Fibroblast of the conjunctiva (primary cell): ENCODE measurements around the gene UNC119.
"Not testable (repeated sequence)": the region's sequence is repeated elsewhere in the genome, so short reads cannot be mapped to it uniquely, and the experiment has no call there.

Experiments
- DNase-seq: peaks from one replicate; pipeline ENCODE4 v3.0.0-alpha.2; 2010; ENCODE audit warnings: low read depth

UNC119 gene

DNA sequence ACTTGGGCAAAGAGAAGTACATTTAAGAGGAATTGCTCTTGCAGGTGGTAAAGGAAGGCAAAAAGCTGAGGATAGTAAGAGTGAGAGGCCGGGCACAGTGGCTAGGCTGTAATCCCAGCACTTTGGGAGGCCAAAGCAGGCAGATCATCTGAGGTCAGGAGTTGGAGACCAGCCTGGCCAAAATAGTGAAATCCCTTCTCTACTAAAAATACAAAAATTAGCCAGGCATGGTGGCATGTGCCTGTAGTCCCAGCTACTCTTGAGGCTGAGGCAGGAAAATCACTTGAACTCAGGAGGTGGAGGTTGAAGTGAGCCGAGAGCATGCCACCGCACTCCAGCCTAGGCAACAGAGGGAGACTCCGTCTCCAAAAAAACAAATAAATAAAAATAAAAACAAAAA lies 30.1 kb downstream of the UNC119 start:
- not testable (repeated sequence) for DNase-seq

DNA sequence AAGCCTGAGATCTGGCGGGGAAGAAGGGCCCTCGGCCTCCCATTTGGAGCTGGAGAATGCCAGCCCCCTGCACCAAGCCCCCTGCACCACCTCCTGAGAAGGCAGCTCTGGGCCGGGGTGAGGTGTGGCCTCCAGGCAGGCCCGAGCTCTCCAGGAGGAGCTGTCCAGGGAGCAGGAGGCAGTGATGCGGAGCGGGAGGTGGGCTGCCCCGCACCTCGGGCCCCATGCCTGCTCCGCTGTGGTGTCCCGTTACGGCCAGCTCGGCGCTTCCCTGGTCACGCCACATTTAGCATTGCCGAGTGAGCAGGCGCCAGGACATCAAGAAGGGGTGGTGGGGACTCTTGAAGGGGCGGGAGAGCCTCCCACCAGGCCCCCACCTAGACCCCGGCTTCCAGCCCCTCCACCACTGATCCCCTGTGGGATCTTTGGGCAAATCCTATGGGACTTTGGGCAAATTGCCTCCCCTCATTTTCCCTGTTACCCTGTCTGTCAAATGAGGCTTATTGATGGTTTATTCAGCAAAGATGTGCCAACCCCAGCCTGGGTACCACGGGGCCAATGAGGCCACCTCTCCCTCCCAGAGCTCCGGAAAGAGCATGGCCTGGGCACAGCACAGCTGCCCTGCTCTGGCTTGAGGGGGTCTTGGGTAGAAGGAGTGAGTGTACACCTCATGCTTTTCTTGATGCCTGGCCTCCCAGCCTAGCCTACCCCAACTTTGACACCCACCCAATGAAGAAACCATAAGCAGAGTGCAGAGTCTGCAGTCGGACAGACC lies 30.9 kb downstream of the UNC119 start:
- DNase-seq: no peak

DNA sequence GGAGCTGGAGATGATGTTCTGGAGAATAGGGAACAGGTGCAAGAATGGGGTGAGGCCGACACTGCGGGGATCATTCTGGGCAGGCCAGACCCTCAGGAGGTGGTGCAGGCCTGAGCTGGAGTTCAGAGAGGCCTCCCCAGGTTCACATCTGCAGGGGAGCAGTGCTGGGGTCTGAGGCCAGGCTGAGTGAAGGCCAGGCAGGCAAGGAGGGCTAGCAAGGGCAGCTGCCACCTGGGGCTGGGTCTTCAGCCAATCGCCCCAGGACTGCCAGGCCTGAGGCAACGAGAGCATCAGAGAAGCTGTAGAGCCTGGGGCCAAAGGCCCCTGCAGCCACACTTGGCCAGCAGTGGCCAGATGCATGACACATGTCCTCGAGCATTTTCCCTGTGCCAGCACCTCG lies 31.7 kb downstream of the UNC119 start:
- no peak for DNase-seq

DNA sequence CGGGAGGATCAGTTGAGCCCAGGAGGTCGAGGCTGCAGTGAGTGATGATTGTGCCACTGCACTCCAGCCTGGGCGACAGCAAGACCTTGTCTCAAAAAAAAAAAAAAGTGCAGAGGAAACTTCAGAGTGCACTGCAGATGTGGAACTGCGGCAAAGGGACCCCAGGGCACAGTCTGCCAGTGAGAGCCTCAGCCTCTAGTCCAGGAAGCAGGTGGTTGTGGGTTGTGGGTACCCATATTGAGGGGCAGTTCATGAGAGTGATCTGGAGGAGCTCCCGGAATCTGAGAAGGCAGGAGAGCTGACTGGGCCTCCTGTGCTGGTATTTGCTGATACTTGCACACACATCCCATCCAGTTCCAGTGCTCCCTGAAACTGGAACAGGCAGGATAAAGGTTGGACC lies 33.2 kb downstream of the UNC119 start:
- no peak for DNase-seq

DNA sequence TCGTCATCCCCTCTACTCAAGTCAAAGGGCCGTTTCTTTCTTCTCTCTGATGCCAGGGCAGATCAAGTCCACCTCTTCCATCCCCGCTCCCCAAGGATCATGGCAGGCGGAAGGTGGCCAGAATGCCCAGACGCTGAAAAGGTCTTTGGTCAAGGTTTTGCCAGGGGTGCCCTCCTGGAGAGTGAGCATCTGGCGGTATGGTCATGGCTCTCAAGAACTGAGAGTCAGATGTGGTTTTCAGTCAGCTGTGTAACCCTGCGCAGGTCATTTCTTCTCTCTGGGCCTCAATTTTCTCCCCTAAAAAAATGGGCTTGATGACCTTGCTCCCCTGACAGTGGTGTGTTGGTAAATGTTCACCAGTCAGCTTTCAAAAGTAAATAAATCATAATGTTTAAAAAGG lies 33.8 kb downstream of the UNC119 start:
- no peak for DNase-seq

DNA sequence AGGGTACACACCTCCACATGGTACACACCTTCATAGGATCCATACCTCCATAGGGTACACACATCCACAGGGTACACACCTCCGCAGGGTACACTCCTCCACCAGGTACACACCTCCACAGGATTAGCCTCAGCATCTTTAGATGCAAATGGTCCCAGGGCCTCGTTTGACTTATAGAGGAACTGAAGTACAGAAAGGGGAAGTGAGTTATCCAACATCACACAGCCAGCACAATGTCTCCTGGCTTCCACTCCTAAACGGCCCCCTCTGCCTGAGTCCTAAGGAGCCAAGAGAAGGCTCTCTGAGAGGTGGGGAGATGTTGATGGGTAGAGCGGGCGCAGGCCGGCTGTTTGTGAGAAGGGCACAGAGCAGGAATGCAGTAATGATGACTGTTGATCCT lies 34.3 kb downstream of the UNC119 start:
- DNase-seq: no peak

DNA sequence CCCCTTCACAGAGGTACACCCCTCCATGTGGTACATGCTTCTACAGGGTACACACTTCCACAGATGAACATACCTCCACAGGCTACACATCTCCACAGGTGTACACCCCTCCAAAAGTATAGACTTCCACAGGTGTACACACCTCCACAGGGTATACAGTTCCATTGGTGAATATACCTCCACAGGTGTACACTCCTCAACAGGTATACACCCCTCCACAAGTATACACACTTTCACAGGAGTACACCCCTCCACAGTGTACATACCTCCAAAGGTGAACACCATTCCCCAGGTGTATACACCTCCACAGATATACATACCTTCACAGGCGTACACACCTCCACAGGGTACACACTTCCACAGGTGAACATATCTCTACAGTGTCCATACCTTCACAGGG lies 36.9 kb downstream of the UNC119 start:
- DNase-seq: no peak

DNA sequence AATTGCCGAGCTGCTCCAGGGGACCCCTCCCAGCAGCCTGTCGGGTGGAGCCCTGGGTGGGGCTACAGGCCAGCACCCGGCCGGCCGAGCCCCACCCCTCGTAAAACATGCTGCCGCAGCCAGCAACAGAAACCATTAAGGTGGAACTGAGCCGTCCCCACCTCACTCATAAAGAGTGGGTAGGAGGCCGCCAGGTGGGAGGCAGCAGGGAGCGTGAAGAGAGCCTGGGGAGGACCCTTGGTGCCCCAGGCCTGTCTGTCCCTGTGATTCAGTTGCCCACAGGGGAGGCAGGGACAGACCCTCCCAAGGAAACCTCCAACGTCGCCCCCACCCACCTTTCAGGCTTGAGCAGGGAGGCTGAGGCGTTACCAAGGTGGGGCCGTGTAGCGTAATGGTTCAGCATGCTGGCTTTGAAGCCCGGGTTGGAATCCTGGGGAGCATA lies 37.8 kb downstream of the UNC119 start:
- DNase-seq: no peak

DNA sequence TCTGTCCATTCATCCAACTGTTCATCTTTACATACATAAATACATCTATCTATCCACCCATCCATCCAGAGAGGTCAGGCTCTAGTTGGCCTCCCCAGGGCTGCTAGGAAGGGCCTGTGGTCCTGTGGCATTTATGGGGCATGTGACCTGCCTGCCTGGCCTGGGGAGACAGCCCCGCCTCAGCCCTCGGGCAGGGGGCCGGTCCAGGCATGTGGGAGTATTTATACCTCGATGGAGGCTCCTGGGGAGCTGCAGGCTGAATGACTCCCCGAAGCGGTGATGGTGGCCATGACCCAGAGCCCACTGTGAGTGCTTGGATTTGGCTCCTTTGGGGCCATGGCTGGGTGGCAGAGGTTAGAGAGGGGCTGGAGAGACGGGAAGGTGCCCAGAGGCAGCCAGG lies 38.9 kb downstream of the UNC119 start:
- no peak for DNase-seq

DNA sequence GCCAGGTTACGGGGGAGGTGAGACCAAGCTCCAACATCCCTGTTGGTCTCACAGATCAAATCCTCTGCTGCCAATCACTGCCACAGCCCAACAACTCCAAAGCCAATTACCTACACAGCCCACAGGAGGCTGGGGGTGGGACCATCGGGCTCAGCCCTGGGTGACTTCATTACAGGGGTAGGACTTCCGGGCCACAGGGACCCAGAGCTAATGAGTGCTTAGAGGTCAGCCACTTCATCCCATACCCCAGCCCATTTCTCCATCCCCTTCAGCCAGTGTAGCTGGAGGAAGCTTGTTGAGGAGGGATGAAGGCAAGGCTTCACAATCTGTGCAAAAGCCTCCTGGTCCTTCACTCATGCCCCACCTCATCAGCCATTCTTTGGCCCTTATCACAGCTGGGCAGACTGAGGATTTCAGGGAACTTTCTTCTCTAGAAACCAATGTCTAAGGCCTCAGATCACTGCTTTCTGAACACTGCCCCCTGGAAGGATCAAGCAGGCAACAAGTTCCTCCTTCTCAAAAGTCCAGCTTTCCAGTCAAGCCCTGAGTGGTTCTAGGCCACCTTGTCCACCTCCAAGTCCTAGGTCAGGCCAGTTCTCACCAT lies 40.5 kb downstream of the UNC119 start:
- DNase-seq: no peak

DNA sequence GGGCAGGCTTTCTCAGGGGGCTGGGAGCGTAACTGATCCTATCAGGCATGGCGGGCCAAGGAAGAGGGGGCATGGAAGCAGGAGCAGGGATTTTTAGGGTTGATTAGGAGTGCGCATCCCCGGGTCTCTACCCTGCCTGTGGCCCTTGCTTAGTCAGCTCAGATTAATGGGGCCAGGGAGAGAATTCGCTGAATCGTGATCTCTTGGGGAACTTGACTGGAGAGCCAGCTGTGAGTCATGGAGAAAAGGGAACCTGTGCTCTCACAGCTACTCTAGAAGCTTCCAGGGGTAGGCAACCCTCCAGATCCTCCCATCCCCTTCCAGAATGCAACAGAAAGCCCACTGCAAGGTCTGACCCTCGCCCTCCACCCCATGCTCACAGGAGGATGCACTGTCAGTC lies 42.6 kb downstream of the UNC119 start:
- DNase-seq: no peak

DNA sequence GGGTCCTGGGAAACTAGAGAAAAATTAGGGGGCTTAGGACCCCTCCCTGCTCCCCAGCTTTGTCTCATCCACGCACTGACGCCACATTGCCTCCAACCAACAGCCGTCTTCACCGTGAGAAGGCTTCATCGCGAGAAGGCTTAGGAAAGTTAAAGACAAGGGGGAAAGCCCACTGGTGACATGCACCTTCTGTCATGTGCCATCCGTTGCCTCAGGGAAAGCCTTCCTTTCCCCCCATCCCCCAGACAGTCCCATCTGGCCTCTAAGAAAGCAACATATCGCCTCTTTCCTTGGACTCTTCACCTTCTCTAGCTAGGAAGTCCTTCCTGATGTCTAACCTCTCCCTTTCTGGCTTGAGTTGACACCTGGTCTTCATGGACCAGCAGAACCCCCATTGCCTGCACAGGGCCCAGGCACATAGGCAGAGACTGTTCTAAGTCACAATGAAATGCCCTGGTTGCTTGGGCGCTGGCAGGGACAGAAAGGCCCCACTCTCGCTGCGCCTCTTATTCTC lies 44.2 kb downstream of the UNC119 start:
- no peak for DNase-seq

DNA sequence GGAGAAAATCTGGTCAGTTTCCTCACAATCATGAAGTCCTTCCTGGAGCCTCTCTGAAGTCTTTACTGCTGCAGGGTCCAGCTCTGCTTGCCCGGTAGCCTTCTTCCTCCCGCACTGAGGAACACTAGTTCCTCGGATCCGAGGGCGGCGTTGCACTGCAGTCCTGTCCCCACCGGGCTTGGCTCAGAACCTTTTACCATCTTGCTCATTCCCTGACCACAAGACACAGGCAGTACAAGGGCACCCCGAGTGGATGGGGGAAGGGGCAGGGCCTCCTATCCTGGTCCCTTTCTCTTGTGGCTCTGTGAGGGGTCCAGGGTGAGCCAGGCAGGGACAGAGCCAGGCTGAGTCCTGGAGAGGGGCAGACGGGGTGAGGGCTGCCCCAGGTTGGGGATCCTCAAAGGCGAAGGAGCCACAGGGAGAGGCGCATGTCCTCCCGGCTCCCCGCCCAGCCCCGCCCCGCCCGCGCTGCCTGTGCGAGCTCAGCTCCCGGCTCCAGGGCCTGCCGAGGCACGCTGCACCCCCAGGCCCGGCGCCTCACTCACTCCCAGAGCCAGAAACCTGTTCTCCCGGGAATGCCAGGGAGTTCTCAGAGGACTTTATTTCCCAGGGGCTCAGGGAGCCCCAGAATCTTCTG lies 44.7 kb downstream of the UNC119 start:
- no peak for DNase-seq

DNA sequence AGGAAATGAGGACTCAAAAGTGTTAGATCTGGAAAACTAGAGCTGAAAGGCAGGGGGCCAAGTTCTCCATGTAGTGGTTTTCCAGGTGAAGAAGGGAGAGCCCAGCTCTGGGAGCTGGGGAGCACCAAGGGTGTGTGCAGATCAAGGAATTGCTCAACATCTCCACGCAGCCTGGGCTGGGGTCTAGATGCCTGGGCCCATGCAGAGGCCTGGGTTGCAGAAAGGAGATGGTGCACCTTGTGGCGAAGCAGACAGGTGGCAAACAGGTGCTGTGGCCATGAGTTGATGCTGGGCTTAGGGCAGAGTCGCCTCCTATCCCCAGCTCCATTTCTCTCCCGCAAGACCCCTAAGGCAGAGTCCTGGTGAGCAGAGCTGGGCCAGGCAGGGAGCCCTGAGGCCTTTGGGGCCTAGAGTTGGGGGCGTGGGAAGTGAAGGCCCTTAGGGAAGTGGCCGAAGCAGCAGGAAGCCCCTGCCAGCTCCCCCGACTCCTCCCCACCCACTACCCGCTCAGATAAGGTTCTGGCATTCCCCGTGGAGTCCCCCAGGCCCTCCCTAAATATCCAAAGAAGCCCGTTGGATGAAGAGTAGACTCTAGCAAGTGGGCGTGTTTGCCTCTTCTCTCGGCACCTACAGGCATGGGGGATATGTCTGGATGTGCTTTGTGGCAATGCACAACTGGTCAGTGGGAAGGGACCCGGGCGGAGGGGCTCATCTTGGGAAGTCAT lies 45.5 kb downstream of the UNC119 start:
- no peak for DNase-seq

DNA sequence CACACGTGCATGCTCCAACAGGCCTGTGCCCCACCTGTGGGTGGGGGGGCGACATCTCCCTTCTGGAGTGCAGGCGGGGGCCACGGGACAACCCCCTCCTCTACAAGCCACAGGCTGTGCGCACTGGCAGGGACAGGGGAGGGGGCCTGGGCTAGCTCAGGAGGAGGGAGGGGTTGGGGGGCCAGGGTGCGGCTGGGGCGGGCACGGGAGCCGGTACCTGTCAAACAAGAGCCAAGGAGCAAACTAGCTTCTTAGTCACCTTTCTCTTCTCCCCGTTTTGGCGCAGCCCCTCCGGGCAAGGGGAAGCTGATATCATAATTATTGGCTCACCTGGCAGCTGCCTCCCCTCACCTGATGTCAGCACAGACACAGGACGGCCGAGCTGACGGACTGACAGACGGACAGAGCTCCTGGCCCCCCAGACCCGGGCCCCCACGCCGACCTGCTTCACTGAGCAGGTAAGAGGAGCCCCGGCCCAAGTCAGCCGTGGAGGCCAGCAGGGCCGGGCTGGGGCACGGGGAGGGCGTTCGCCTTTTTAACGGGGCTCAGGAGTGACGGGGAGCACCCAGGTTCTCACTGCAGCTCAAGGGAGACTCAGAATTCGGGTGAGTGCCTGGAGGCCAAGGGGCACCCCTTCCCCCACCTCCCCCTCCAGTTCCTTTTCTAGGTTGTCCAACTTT lies 46.3 kb downstream of the UNC119 start, which contains the start of gene FOXN1:
TSS of gene FOXN1 (plus strand) at position 363 of the 680 bp plus-strand sequence. CDS start 17,622 bp downstream, outside the sequence.
- DNase-seq: no peak

DNA sequence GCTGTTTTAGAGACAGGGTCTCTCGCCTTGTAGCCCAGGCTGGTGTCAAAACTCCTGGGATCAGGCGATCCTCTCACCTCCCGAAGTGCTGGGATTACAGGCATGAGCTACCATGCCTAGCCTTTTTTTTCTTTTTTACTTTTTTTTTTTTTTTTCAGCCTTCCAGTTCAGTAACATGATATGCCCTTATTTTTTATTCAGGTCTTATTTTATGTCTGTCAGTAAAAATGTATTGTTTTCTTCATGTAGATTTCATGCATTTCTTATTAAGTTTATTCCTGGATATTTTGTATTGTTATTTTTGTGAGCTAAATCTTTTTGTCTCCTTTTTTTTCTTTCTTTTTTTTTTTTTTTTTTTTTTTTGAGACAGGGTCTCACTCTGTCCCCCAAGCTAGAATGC lies 49.0 kb downstream of the UNC119 start:
- no peak for DNase-seq

DNA sequence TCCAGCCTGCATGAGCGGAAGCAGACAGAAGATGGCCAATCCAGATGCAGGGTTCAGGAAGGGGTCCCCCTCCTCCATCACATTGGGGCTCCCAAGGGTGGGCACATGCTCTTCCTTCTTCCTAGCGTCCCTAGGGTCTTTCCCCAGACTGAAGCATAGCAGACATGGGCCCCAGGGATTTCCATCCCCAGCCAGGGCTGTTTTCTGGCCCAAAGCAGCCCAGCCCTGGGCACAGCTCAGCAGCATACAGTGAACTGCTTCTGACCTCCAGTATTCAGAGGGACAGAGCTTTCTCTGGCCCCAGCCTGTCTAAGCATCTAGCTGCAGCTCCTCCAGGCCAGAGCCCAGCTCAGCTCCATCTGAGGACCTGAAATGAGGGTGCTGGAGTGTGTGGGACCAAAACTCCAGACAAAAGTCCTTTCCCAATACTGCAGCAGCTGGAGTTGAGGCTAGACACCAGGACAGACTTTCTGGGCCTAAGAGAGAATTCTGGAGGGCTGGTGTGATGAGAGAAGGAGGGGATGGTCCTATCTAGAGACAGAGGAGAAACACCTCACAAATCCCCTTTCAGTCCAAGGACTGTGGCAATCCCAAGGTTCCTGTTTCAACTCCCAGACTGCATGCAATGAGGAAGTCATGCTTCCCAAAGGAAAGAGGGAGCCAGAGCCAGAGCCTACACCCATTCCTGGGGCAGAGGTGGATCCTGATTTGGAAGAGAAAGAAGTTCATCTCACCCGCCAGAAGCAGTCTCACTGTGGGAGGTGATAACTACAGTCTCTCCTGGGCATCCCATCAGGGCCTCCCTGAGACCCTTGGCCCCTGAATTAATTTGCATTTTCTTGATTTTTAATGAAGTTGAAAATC lies 50.8 kb downstream of the UNC119 start:
- no peak for DNase-seq

DNA sequence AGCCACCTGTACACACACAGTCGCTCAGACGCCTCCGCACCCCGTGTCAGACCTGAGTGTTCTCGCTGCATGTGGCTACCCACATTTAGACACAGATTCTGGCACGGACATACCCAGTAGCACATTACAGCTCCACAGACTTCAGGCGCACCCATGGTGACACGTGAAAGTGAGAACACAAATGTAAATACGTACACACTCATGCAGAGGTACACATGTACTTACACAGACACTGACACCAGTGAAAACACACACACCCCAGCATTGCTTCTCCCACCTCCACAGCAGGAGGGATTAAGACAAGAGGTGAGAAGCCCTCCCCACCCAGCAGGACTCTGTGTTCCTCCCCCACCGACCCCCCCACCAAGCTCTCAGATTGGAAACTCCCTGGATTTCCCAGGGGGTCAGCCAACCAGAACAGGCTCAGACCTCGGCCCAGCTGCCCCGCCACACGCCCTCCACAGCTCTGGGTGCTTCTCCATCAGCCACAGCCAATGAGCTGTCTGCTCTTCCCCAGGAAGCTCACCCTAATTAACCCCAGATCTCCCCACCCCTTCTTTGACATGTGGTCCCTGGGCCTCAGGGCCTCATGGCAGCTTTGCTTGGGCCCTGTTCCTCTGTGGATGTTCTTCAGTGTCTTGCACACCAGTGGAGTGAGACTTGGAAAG lies 51.6 kb downstream of the UNC119 start:
- DNase-seq: no peak

DNA sequence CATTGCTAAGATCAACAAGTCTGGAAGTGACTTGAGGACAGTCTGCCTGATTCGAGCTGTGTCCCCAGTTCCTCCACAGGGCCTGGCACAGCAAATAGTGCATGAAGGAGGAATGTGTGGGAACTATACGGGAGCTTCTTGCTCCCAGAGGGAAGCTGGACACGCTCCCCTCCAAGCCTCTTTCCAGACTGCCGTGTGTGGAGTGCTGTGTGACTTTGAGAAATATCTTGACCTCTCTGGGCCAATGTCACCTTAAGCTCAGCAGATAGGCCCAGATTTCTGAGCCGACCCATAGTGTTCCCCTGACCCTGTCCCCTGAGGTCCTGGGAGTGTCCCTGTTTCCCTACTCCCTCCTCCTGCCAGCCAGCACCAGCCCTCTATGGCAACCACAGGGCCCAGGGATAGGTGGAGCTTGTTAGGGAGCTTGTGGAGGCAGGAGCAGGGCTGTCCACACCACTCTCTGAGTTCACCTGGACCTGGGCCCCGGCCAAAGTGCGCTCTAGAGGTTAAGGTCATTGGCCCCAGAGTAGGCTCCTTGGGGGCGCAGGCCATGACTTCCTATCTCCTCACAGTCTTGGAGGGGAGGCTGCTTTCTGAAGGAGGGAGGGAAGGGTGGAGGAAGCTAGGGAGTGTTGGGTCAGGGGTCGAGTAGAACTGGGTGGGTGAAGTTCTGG lies 52.6 kb downstream of the UNC119 start:
- DNase-seq: no peak

DNA sequence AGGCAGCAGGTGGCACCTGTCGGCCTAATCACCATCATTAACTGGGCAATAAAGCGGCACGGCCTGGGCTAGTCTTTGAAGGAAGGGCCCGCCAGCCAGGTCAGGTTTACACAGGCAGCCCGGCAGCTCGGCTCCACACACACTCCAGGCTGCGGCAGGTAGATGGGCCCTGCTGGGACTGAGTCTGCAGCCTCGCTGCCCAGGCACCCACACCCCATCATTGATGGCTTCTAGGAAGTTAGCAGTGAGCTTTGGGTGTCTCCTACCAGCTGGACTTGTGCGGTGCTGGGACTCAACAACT lies 53.1 kb downstream of the UNC119 start:
- DNase-seq: no peak
